Bone marrow (tissue), 2 donors: ENCODE data around the gene VSIG4.
A peak's percentile ranks its signal among the peaks of the same experiment; 100 is the strongest.
"Not testable (repeated sequence)": the region's sequence is repeated elsewhere in the genome, so short reads cannot be mapped to it uniquely, and the experiment has no call there.

Experiments used
- DNase-seq, 2 donors: peaks; one replicate each; lab custom pipeline; 2025; lab: John Stamatoyannopoulos, UW

Gene VSIG4, protein sequence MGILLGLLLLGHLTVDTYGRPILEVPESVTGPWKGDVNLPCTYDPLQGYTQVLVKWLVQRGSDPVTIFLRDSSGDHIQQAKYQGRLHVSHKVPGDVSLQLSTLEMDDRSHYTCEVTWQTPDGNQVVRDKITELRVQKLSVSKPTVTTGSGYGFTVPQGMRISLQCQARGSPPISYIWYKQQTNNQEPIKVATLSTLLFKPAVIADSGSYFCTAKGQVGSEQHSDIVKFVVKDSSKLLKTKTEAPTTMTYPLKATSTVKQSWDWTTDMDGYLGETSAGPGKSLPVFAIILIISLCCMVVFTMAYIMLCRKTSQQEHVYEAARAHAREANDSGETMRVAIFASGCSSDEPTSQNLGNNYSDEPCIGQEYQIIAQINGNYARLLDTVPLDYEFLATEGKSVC

DNA sequence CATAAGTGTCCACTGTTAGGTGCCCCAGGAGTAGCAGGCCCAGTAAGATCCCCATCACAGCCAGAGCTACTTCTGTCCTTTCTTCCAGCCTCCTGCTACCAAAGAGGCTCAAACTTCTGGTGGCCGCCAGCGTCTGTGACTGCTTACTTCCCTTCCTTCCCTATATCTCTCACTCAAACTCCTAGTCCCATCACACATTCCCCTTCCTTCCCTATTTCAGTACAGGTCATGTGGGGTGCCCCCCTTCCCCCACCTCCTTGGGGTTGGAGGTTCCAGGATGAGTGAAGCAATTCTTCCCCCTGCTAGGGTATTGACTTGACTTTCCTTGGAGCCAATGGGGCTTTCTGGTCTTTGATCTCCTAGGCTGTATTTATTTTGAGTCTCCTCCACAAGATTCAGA, at the start of gene VSIG4:
Gene VSIG4, minus strand, starts transcription at position 137 of the 400 bp plus-strand sequence. Its CDS starts 82 bp downstream, at position 55.
- DNase-seq, result no peak

DNA sequence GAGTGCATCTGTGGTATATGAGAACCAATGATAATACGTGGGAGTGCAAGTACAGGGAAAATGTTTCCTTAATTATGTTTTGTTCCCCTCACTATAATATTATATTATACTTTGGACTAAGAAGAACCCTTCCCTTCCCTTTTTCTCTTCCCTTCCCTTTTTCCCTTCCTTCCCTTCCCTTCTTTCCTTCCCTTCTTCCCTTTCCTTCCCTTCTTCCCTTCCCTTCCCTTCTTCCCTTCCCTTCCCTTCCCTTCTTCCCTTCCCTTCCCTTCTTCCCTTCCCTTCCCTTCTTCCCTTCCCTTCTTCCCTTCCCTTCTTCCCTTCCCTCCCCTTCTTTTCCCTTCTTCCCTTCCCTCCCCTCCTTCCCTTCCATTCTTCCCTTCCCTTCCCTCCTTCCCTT, 36.9 kb upstream of the VSIG4 start:
- no peak for DNase-seq

DNA sequence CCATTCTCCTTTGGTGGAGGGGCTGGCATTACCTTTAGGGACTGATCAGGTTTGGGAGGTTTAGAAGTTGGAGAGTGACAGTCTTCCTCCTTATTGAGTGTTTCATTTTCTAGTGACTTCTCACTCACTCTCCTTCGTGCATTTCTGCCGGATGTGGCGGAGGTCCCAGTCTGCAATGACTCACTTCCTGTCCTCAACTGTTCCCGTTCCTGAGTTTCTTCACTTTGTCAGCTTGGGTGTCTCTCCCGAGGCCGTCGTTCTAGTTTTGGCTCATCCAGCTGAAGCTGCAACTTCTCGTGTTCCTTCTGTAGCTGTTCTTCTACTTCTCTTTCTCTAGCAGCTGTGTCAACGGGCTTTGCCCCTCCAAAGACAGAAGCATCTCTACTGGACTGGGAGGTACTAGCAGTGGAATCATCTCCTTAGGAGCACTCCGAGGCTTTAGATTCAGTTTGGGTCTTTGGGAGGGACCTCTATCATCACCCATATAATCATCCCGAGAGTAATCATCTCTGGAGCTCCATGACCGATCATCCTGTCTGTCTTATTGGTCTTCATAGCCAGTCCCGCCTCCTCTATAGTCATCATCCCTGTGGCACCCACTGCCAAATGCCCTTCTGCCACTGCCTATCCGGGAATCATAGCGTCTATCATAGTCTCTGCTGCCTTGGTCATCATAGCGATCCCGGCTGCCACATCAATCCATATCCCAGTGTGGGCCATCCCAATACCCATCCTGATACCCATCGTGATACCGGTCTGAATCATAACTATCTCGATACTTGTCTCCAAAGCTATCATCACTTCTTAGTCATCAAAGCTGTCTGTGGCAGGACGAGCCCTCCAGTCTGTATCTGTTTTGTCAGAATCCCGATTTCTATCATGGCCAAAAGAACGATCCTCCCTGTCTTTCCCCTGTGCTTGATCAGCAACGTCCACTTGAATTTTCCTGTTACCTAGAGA, 35.3 kb upstream of the VSIG4 start:
- DNase-seq, result peak; percentile 10 to 86

DNA sequence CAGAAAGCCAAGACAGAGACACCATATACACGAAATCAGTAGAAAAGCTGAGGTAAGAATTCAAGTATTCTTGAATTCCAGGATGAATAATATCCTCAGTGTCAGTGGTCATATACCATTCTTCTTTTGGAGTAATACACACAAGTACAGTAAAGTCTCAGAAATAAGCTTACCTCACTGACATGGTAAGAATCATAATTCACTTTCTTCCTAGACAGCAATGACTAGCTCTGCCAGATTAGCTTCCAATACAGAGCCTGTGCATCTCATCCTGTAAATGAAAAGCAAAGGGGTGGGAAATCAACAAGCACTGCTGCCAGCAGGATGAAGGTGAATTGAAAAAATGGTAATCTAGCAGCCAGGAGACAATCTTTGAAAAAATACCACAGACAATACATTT, 31.2 kb upstream of the VSIG4 start:
- no peak for DNase-seq

DNA sequence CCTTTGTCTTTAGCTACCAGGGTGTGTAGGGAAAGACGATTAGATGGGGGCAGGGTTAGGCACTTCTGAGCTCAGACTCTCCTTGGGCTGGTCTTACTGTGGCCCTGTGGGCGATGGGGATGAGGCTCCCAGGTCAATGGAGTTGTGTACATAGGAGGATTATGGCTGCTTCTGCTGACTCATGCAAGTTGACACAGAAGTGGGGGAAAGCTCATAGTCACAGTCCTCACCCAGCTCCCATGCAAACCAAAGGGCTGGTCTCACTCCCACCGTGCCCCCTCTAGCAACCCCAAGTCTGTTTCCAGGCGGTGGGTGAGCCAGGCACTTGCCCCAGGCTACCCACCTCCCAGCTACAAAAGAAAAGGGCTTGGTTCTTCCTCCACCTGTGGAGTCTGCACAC, 24.4 kb upstream of the VSIG4 start:
- no peak for DNase-seq

DNA sequence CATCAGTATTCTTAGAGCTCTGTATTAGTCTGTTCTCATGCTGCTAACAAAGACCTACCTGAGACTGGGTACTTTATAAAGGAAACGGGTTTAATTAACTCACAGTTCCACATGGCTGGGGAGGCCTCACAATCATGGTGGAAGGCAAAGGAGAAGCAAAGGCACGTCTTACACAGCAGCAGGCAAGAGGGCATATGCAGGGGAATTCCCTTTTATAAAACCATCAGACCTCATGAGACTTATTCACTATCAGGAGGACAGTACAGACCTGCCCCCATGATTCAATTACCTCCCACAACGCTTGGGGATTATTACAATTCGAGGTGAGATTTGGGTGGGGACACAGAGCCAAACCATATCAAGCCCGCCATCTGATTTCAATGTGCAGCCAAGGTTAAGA, 17.1 kb upstream of the VSIG4 start:
- not testable (repeated sequence) for DNase-seq

DNA sequence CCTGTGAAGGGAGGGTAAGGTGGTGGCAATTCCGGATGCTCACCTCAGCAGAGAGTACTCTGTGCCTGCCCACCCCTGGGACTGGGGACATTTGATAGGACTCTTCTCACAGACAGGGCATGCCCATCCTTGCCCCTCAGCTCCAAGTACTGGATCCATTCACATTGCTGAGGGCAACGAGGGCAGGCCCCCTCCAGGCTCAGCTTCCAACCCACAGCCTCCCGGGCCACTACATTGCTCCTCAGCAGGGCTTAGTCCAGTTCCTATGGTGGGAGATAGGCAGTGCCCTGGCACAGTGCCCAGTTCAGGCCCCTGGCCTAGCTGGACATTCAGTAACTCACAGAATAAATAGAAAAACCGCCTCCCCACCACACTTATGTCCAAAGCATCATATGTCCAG, 15.1 kb upstream of the VSIG4 start:
- no peak for DNase-seq

DNA sequence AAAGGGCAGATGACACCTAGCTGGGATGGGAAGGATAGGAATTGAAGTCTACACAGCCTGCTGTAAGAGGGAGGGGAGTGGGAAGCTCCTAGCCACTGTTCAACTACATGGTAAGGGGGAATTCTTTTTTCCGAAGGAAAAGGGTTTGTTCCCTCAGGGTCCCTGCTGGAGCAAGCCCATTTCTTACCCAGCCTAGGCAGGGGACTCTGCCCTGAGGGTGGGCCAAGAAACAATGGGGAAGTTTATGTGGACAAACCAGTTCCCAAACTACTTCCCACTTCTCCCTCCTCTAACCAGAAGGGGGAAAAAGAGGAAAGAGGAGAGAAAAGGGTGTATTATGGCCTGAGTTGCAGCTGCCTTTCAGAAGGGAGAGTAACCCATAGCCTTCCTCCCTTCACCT, 13.5 kb upstream of the VSIG4 start:
- no peak for DNase-seq

DNA sequence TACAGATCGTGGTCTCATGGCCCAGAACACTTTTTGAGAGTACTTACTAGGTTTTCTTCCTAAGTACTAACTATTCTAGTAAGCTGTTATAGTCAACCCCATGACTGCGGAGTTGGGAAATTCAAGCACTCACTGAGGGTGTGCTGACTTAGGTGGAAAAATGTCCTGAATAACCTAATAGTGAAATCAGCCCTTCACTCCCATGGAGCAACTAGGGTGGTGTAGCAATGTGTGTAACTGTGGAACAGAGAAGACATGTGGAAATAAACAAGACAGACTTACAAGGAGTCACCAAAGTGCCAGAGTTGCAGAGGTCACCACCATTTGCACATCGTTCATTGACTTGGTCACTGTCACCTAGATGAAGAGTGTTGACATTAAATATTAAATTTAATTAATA, 12.1 kb upstream of the VSIG4 start:
- no peak for DNase-seq

DNA sequence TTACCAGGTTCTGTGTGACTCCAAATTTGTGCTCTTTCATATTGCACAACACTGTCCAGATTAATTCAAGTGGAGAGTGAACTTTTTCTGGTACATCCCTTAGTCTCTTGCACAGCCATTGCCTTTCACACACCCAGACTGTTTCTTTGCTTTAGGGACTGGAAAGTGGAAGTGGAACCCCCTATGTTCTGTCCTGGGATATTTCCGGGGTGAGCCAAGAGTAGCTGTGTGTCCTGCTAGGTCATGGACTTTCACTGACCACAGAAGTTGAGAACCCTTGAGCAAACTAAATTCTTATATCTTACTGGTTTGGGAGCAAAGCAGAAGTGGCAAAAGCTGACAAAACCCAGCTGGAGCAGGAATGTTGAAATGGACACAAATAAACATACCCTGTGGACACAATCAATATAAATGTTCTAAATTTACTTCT, 10.3 kb upstream of the VSIG4 start:
- no peak for DNase-seq

DNA sequence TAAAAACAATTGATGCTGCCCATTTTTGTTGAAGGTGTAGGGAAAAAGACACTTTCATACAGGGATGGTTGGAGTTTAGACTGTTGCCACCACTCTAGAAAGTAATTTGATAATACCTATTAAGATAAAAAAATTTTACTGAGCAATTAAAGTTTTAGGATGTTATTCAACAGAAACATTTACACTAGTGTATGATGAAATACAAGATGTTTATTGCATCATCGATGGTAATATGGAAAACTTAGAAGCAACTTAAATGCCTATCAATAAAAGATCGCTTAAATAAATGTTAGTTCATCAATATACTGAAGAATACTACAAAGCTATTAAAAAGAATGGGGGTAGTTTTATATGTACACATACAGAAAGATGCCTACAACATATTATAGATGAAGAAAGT, 9.2 kb upstream of the VSIG4 start:
- no peak for DNase-seq

DNA sequence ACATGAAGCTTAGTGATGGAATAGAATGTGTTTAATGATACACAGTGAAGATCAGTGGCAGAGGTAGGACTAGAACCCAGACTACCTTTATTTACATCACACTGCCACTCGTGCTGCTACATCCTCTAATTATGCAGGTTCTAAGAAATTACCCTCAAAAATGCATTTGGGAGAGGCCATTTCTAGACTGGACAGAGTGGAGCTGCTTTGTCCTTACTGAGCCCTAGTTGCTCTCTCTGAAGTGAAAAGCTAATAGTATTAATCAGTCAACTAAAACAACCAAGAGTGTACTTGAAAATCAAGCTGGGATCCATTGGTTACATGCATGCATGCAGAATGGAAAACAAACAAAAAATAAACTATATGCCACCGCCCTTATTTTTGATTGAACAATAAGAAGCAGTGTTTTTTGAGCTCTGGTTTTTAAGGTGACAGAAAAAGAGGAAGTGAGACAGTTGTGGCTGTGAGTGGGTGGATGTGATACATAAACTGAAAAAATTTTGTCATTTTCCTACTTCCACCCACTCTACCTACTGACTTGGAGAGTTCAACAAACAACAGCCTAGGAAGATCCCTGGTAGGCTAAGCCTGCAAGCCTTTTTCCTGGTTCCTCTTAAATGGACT, 6.8 kb upstream of the VSIG4 start:
- DNase-seq, result peak in 1 of 2 donors; percentile 20

DNA sequence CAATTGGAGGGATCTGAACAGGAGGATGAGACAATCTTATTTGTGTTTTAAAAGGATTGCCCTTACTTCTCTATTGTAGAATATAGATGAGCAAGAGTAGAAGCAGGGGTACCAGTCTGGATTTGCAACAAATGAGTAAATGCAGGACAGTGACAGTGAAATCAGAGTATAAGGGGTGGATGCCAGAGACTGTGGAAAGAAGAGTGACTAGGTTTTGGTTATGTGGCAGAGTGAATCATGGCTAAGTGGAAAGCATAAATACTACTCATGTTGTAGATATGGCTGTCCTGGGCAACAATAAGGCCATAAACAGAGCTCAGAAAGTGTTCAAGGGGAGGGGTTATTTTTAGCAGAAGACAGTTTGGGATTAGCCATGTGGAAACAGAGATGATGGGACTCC, 6.0 kb upstream of the VSIG4 start:
- DNase-seq, result peak in 1 of 2 donors; percentile 33

DNA sequence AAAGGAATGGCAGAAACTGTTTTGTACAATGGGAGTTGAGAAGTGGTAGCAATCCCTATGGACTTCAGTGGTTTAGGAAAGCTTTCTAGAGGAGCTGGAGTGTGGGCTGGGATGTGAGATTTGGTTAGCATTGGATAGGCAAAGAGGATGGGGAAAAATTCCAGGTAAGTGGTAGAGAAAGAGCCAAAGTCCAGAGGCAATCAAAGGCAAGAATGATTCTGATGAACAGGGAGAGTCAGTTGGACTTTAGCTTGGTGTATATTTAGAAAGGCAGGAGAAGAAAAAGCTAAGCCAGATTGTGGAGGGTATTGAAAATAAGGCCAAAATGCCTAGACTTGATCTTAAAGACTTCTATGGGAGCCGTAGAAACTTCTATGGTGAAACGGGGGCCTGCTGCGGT, 3.7 kb upstream of the VSIG4 start:
- no peak for DNase-seq

DNA sequence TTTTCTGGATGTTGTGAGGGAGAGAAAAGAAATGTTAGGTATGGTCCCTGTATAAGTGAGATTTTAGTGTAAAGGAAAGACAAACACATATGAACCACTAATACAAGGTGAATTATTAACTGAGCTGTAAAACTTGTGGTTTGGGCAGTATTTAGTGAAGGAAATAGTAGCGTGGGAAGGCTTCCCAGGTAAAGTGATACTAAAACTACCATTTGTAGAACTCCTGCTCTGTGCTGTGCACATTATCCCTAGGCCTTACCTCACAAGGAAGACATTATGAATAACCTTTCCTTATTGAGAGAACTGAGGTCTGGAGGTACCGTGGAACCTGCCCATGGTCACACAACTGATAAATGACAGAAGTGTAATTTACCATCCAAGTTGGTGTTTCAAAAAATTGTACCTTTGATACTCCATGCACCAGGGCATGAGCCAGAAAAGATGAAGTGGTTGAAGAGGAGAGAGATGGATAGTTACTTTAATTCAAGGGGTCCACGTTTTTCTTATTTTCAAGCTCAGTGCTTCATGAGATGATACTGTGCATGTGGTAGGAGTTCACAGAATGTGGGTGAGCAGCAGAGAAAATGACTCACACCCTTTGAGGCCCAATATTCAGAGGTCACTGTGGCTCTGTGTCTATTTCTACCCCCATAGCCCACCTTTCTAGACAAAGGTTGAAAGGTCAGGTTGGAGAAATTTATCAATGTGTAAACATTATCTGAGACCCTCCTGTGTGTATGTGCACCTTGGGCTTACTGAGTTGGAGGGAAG, 2.6 kb upstream of the VSIG4 start:
- no peak for DNase-seq

DNA sequence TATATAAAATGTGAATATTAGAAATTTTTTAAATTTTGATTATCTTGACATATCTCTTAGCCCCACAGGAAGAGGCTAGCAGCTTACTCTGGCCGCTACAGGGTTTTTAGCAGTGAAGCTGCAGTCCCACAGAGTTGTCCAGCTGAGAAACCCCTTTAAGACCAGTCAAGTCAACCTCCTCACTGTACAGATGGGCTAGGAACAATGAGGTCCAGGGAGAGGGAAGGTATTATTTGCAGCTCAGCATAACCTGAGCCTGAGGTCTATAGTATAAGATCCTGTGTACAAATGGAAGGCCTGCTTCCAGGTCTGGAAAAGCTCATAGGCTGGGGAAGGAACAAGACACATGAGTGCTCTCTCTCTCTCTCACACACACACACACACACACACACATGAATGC, 1.8 kb downstream of the VSIG4 start:
- no peak for DNase-seq

DNA sequence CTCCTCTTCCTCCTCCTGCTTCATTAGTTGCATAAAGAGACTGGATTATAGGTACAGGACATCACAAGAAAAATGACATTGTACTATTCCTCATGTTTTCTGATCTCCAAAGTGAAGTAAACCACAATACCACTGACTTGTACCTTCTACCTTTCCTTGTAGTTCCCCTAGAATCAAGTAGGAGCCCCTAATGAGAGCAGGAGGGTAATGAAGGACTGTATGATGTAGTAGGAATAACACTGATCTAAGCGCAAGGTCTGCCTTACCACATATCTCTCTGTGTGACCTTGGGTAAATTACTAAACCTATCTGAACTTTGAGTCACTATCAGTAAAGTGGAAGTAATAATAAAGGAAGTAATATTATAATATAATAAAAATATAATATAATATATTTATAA, 3.6 kb downstream of the VSIG4 start:
- DNase-seq, result no peak

DNA sequence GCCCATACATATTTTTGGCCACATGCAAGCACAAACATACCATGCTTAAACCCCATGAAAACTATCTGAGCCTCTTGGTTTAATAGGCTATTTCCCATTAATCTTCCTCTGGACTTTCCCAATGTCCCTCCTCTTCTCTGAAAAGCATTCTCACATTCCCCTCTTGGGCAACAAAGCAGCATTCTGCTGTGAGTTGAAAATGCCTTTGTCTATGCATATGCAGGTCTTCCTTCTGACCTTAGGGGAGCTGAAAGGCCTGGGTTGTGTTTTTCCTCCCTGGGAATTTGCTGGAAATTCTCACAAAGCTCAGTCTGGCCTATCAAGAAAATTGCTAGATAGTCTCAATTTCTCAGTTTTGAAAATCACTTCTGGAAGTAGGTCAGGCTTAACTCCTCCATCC, 4.2 kb downstream of the VSIG4 start:
- DNase-seq, result no peak

DNA sequence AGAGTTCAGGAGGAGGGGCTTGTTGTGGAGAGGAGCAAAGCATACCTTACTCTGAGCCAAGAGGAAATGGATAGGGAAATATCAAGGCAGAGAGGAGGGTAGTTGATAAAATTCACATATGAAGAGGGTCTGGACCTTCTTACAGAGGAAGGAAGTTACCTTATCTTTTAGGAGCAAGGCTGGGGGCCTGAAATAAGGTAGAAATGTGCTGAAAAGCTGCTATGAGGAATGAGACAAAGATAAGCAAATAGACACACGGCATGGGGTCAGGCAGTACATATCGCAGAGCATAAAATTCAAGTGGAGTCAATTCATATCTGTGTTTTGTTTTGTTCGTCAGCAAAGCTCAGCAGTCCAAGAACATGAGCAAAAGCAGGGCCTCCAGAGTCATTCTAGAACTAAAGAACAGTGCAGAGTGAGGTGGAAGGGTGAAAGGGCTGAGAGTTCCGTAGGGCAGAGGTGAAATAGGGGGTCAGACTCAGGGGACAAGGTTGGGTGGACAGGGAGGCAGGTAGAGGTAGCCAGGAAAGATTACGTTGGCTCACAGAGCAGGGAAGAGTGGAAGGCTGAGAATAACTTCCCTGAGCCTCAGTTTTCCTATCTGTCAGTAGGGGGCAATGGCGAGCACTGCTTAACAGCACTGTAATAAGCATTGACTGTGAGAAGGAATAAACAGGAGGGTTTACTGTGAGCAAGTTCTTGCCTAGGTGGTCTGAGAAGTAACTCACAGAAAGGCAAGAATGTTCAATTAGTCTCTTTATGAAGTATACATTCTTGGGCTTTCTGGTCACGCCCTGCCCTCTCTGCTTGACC, 9.2 kb downstream of the VSIG4 start:
- DNase-seq, result no peak

DNA sequence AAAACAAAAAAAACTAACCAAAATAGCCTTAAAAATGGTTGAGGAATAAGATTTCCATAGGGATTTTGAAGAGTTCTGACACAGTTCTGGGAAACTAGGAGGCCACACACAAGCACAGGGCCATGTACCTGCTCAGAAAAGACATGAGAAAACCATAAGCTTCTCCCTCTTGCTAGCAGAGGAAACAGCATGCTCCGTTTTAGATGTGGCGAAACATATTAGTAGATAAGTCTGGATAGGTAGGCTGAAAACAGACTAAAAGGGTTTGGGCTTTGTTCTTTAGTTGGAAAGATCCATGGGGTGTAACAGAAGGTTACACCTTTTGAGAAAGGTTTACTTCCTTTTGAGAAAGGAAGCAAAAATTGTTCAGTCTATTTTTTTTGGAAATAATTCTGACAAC, 10.9 kb downstream of the VSIG4 start:
- no peak for DNase-seq

DNA sequence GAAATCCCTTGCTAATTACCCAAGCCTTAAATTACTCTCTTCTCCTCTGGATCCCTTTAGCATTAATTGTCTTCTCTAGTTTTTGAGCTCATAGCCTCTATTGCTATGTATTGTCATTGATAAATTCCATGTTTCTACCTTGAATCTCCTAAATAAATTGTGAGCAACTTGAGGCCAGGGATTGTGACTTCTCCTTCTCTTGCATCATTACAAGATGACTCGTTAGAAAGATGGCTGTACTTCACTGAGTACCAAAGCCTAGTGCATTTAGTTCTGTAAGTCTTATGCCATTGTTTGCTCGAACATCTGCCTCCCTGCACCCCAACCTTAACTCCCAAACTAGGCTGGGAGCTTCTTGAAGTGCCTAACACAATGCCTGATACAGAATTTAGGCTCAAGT, 15.3 kb downstream of the VSIG4 start:
- DNase-seq, result no peak
